Mammary epithelial cell (primary cell): ENCODE measurements around the gene IDH3B.

ENCODE experiments used
- EZH2 ChIP-seq: IDR thresholded peaks from 2 replicates; pipeline ENCODE4 v1.6.1; 2012; ENCODE audit warnings: low read length, inconsistent platforms, borderline replicate concordance
- TF ChIP-seq, protein P1 (sequence below), 2 donors: IDR thresholded peaks in 1 of 2; conservative IDR thresholded peaks in 1 of 2; 2 replicates each; pipeline ENCODE4 v1.5.1; 2011 to 2012; ENCODE audit warnings: inconsistent platforms in 2 of 2, low read length in 2 of 2, mild to moderate bottlenecking in 2 of 2, control low read depth in 1 of 2, low read depth in 1 of 2; ENCODE audit not compliant: insufficient read depth in 1 of 2; ENCODE audit errors: extremely low read depth in 1 of 2

GRCh38 chr20:2708073-2708415 is 44.0 kb upstream of the IDH3B start:
- TF ChIP-seq, protein P1, sequence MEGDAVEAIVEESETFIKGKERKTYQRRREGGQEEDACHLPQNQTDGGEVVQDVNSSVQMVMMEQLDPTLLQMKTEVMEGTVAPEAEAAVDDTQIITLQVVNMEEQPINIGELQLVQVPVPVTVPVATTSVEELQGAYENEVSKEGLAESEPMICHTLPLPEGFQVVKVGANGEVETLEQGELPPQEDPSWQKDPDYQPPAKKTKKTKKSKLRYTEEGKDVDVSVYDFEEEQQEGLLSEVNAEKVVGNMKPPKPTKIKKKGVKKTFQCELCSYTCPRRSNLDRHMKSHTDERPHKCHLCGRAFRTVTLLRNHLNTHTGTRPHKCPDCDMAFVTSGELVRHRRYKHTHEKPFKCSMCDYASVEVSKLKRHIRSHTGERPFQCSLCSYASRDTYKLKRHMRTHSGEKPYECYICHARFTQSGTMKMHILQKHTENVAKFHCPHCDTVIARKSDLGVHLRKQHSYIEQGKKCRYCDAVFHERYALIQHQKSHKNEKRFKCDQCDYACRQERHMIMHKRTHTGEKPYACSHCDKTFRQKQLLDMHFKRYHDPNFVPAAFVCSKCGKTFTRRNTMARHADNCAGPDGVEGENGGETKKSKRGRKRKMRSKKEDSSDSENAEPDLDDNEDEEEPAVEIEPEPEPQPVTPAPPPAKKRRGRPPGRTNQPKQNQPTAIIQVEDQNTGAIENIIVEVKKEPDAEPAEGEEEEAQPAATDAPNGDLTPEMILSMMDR (conservative IDR thresholded peaks at IDR 0.05 in 1 of 2, IDR thresholded peaks at IDR 0.05 in 1 of 2; ENCODE audit: extremely low read depth in 1 of 2, insufficient read depth in 1 of 2, low read depth in 1 of 2, low read length in 2 of 2): no peak
- TF ChIP-seq EZH2: no peak
